Activated CD8-positive, alpha-beta memory T cell treated with anti-CD3 and anti-CD28 coated beads for 4 hours (primary cell): ENCODE data around the gene TMED10.

Source experiments
- DNase-seq, 2 donors: peaks; one replicate each; pipeline ENCODE4 v3.0.0-alpha.2; 2020; ENCODE audit warnings: low read depth in 2 of 2

The TMED10 gene

GRCh38 chr14:75084513-75084912 lies 91.9 kb downstream of the TMED10 start:
- DNase-seq: no peak

- no peak for DNase-seq
These were observed 93.1 kb downstream of the TMED10 start for GRCh38 chr14:75083271-75083670.

- DNase-seq: no peak
These were observed 94.7 kb downstream of the TMED10 start for GRCh38 chr14:75081660-75082229.
